ENCODE results near the gene TSEN15. TPM values are rescaled to one million over a fixed set of nuclear protein-coding genes. Genes with fewer than 3 reads are reported as not detected.

TSEN15 gene
- total RNA-seq, 1 donor from 2014 or later: 23.6 TPM

GRCh38 chr1:184019069-184019468 lies 32.5 kb upstream of the TSEN15 start:
- peaks cover 3% of the 10 kb centered on the region for H3K9me3 Mint-ChIP-seq (ENCODE audit: unreplicated experiment)
- H3K27ac Mint-ChIP-seq (ENCODE audit: unreplicated experiment): no peak overlapping the region
- H3K27me3 Mint-ChIP-seq (ENCODE audit: unreplicated experiment): no peaks in the 10 kb centered on the region
- H3K4me1 Mint-ChIP-seq (ENCODE audit: low read depth, unreplicated experiment): peaks cover 6% of the 10 kb centered on the region
- TF ChIP-seq CTCF (IDR thresholded peaks at IDR 0.05; ENCODE audit: partially characterized antibody, unreplicated experiment): no peak
- H3K36me3 Mint-ChIP-seq (ENCODE audit: unreplicated experiment): no peaks in the 10 kb centered on the region
- no peak overlapping the region for H3K4me3 Mint-ChIP-seq (ENCODE audit: unreplicated experiment)
- DNase-seq: no peak

- H3K4me1 Mint-ChIP-seq (ENCODE audit: low read depth, unreplicated experiment): peaks cover 6% of the 10 kb centered on the region
- no peak for TF ChIP-seq CTCF (IDR thresholded peaks at IDR 0.05; ENCODE audit: partially characterized antibody, unreplicated experiment)
- DNase-seq: no peak
- peaks cover 3% of the 10 kb centered on the region for H3K9me3 Mint-ChIP-seq (ENCODE audit: unreplicated experiment)
- H3K27ac Mint-ChIP-seq (ENCODE audit: unreplicated experiment): no peak overlapping the region
- no peaks in the 10 kb centered on the region for H3K27me3 Mint-ChIP-seq (ENCODE audit: unreplicated experiment)
- no peaks in the 10 kb centered on the region for H3K36me3 Mint-ChIP-seq (ENCODE audit: unreplicated experiment)
- no peak overlapping the region for H3K4me3 Mint-ChIP-seq (ENCODE audit: unreplicated experiment)
Measured at GRCh38 chr1:184019506-184019905, 32.0 kb upstream of the TSEN15 start.

GRCh38 chr1:184020328-184020727 lies 31.2 kb upstream of the TSEN15 start:
- H3K4me1 Mint-ChIP-seq (ENCODE audit: low read depth, unreplicated experiment): peaks cover 10% of the 10 kb centered on the region
- no peak for TF ChIP-seq CTCF (IDR thresholded peaks at IDR 0.05; ENCODE audit: partially characterized antibody, unreplicated experiment)
- H3K36me3 Mint-ChIP-seq (ENCODE audit: unreplicated experiment): no peaks in the 10 kb centered on the region
- no peaks in the 10 kb centered on the region for H3K9me3 Mint-ChIP-seq (ENCODE audit: unreplicated experiment)
- no peak overlapping the region for H3K4me3 Mint-ChIP-seq (ENCODE audit: unreplicated experiment)
- no peaks in the 10 kb centered on the region for H3K27me3 Mint-ChIP-seq (ENCODE audit: unreplicated experiment)
- H3K27ac Mint-ChIP-seq (ENCODE audit: unreplicated experiment): no peak overlapping the region
- DNase-seq: no peak

- Mint-ChIP-seq H3K4me3 (ENCODE audit: unreplicated experiment) (no peak overlapping the region), H3K27ac (ENCODE audit: unreplicated experiment) (no peak overlapping the region), H3K36me3 (ENCODE audit: unreplicated experiment) (no peaks in the 10 kb centered on the region), H3K4me1 (ENCODE audit: low read depth, unreplicated experiment) (peaks cover 10% of the 10 kb centered on the region), H3K27me3 (ENCODE audit: unreplicated experiment) (no peaks in the 10 kb centered on the region), H3K9me3 (ENCODE audit: unreplicated experiment) (no peaks in the 10 kb centered on the region)
- no peak for TF ChIP-seq CTCF (IDR thresholded peaks at IDR 0.05; ENCODE audit: partially characterized antibody, unreplicated experiment)
- DNase-seq: no peak
Measured at GRCh38 chr1:184020855-184021254, 30.7 kb upstream of the TSEN15 start.

- Mint-ChIP-seq H3K27me3 (ENCODE audit: unreplicated experiment) (no peaks in the 10 kb centered on the region), H3K9me3 (ENCODE audit: unreplicated experiment) (no peaks in the 10 kb centered on the region), H3K27ac (ENCODE audit: unreplicated experiment) (no peak overlapping the region), H3K36me3 (ENCODE audit: unreplicated experiment) (no peaks in the 10 kb centered on the region), H3K4me1 (ENCODE audit: low read depth, unreplicated experiment) (peaks cover 10% of the 10 kb centered on the region), H3K4me3 (ENCODE audit: unreplicated experiment) (no peak overlapping the region)
- no peak for TF ChIP-seq CTCF (IDR thresholded peaks at IDR 0.05; ENCODE audit: partially characterized antibody, unreplicated experiment)
- DNase-seq: no peak
Measured at GRCh38 chr1:184021728-184022127, 29.8 kb upstream of the TSEN15 start.

Measured in glutamatergic neuron (in vitro differentiated cells).